ENCODE results near the gene EPN2. TPM values are rescaled to one million over a fixed set of nuclear protein-coding genes. Genes with fewer than 3 reads are reported as not detected.

The EPN2 gene
- total RNA-seq, 3 donors from 2014 or later (not counting 1 experiment from before 2014, with no cell fraction given): 2.0 to 13.8 (median 4.9) TPM

- 36% methylated on average over 14 of the region's 14 CpGs for WGBS (ENCODE audit: insufficient coverage)
- no peak for DNase-seq
- ATAC-seq: no peak
- peak overlapping the region; percentile 89 for H3K4me3 Mint-ChIP-seq
- H3K36me3 ChIP-seq (ENCODE audit: control insufficient read depth, insufficient read depth, low read length): no peaks in the 10 kb centered on the region
- no peaks in the 10 kb centered on the region for H3K9me3 ChIP-seq (ENCODE audit: control insufficient read depth, insufficient read depth, low read length)
- TF ChIP-seq CTCF (IDR thresholded peaks at IDR 0.05): peak; percentile 7
- H3K4me3 ChIP-seq (ENCODE audit: low read length): no peak overlapping the region
- H3K27me3 ChIP-seq (ENCODE audit: control insufficient read depth, insufficient read depth, low read length): no peaks in the 10 kb centered on the region
- intact Hi-C loops (cut with micrococcal nuclease): loop anchor here (2.0 to 10.0 kb wide), 2 partner anchors 282 to 404 kb away; partner anchors contain the start of gene ALDH3A2
- peaks cover 24 to 33% of the 10 kb centered on the region in 2 donors for H3K4me1 Mint-ChIP-seq
- no peaks in the 10 kb centered on the region for H3K9me3 Mint-ChIP-seq
- H3K27me3 Mint-ChIP-seq (ENCODE audit: low read depth in 2 of 2): peaks cover 9% of the 10 kb centered on the region in 2 donors
- H3K36me3 Mint-ChIP-seq: no peaks in the 10 kb centered on the region
- peaks cover 21% of the 10 kb centered on the region for H3K4me1 ChIP-seq (ENCODE audit: control insufficient read depth, insufficient read depth, low read length)
- H3K27ac ChIP-seq (ENCODE audit: low read length): no peak overlapping the region
- peak overlapping the region; percentile 79 to 82 for H3K27ac Mint-ChIP-seq
These were observed 125.9 kb downstream of the EPN2 start for GRCh38 chr17:19363114-19363438.

- 60% methylated on average over 6 of the region's 6 CpGs for WGBS (ENCODE audit: insufficient coverage)
- H3K4me1 Mint-ChIP-seq: peaks cover 29 to 38% of the 10 kb centered on the region in 2 donors
- H3K4me3 ChIP-seq (ENCODE audit: low read length): no peak overlapping the region
- H3K9me3 Mint-ChIP-seq: no peaks in the 10 kb centered on the region
- H3K9me3 ChIP-seq (ENCODE audit: control insufficient read depth, insufficient read depth, low read length): no peaks in the 10 kb centered on the region
- H3K4me1 ChIP-seq (ENCODE audit: control insufficient read depth, insufficient read depth, low read length): peaks cover 23% of the 10 kb centered on the region
- H3K36me3 Mint-ChIP-seq: no peaks in the 10 kb centered on the region
- DNase-seq (no peak), ATAC-seq (no peak)
- no peaks in the 10 kb centered on the region for H3K36me3 ChIP-seq (ENCODE audit: control insufficient read depth, insufficient read depth, low read length)
- H3K27me3 Mint-ChIP-seq (ENCODE audit: low read depth in 2 of 2): peaks cover 9% of the 10 kb centered on the region in 2 donors
- peak overlapping the region; percentile 89 for H3K4me3 Mint-ChIP-seq
- H3K27me3 ChIP-seq (ENCODE audit: control insufficient read depth, insufficient read depth, low read length): no peaks in the 10 kb centered on the region
- no peak for TF ChIP-seq CTCF (IDR thresholded peaks at IDR 0.05)
- H3K27ac Mint-ChIP-seq: peak overlapping the region; percentile 27 to 79
- intact Hi-C loops (cut with micrococcal nuclease): loop anchor here (2.0 to 10.0 kb wide), 2 partner anchors 281 to 403 kb away; partner anchors contain the start of gene ALDH3A2
- H3K27ac ChIP-seq (ENCODE audit: low read length): no peak overlapping the region
These were observed 126.4 kb downstream of the EPN2 start for GRCh38 chr17:19363460-19364035.

GRCh38 chr17:19364699-19365498 lies 127.7 kb downstream of the EPN2 start:
- ATAC-seq (no peak), DNase-seq (no peak)
- Mint-ChIP-seq H3K9me3 (no peaks in the 10 kb centered on the region), H3K36me3 (no peaks in the 10 kb centered on the region), H3K27ac (no peak overlapping the region), H3K4me3 (no peak overlapping the region), H3K4me1 (peaks cover 41 to 52% of the 10 kb centered on the region in 2 donors), H3K27me3 (ENCODE audit: low read depth in 2 of 2) (peaks cover 0 to 4% of the 10 kb centered on the region in 2 donors)
- no peak for TF ChIP-seq CTCF (IDR thresholded peaks at IDR 0.05)
- peaks cover 37% of the 10 kb centered on the region for H3K4me1 ChIP-seq (ENCODE audit: control insufficient read depth, insufficient read depth, low read length)
- 89% methylated on average over 14 of the region's 14 CpGs for WGBS (ENCODE audit: insufficient coverage)
- no peaks in the 10 kb centered on the region for H3K9me3 ChIP-seq (ENCODE audit: control insufficient read depth, insufficient read depth, low read length)
- H3K27ac ChIP-seq (ENCODE audit: low read length): no peak overlapping the region
- H3K4me3 ChIP-seq (ENCODE audit: low read length): no peak overlapping the region
- intact Hi-C loops (cut with micrococcal nuclease): loop anchor here (10.0 kb wide), 1 partner anchor 280 kb away; the partner anchor contains the start of gene ALDH3A2
- H3K27me3 ChIP-seq (ENCODE audit: control insufficient read depth, insufficient read depth, low read length): no peaks in the 10 kb centered on the region
- H3K36me3 ChIP-seq (ENCODE audit: control insufficient read depth, insufficient read depth, low read length): no peaks in the 10 kb centered on the region

All from natural killer cell (primary cell).